ENCODE results near the gene OAS2.

Gene OAS2

GRCh38 chr12:113049976-113050742, 71.8 kb downstream of the OAS2 start:
- Histone ChIP-seq H3F3A (ENCODE audit: low read depth) (no peaks in the 10 kb centered on the region), H3K79me2 (ENCODE audit: insufficient read depth, low read length) (no peaks in the 10 kb centered on the region), H3K9me3 (ENCODE audit: insufficient read depth, low read depth, low read length) (no peaks in the 10 kb centered on the region), H3K9me2 (replicated peaks; ENCODE audit: low read depth, low read length) (no peaks in the 10 kb centered on the region), H3K9ac (ENCODE audit: low read depth, low read length, poor library complexity, severe bottlenecking) (no peak overlapping the region), H3K4me2 (ENCODE audit: low read depth, low read length, poor library complexity, severe bottlenecking) (no peak overlapping the region), H3K4me3 (ENCODE audit: low read length, poor library complexity, severe bottlenecking) (no peak overlapping the region), H2AFZ (ENCODE audit: low read length) (no peak overlapping the region), H3K36me3 (ENCODE audit: insufficient read depth, low read length) (no peaks in the 10 kb centered on the region), H4K20me1 (ENCODE audit: insufficient read depth, low read length, poor library complexity, severe bottlenecking) (no peaks in the 10 kb centered on the region), H3K4me1 (ENCODE audit: insufficient read depth, low read length, poor library complexity, severe bottlenecking) (no peaks in the 10 kb centered on the region), H3K27me3 (ENCODE audit: insufficient read depth, low read length, poor library complexity, severe bottlenecking) (no peaks in the 10 kb centered on the region)
- TF ChIP-seq CTCF (conservative IDR thresholded peaks at IDR 0.05; ENCODE audit: low read length): peak; percentile 41
- no peak for TF ChIP-seq EZH2phosphoT487 (IDR thresholded peaks at IDR 0.05; ENCODE audit: borderline replicate concordance)

GRCh38 chr12:113050795-113051194, 72.5 kb downstream of the OAS2 start:
- Histone ChIP-seq H2AFZ (ENCODE audit: low read length) (no peak overlapping the region), H3F3A (ENCODE audit: low read depth) (no peaks in the 10 kb centered on the region), H3K9me3 (ENCODE audit: insufficient read depth, low read depth, low read length) (no peaks in the 10 kb centered on the region), H3K9me2 (replicated peaks; ENCODE audit: low read depth, low read length) (no peaks in the 10 kb centered on the region), H4K20me1 (ENCODE audit: insufficient read depth, low read length, poor library complexity, severe bottlenecking) (no peaks in the 10 kb centered on the region), H3K36me3 (ENCODE audit: insufficient read depth, low read length) (no peaks in the 10 kb centered on the region), H3K4me2 (ENCODE audit: low read depth, low read length, poor library complexity, severe bottlenecking) (no peak overlapping the region), H3K79me2 (ENCODE audit: insufficient read depth, low read length) (no peaks in the 10 kb centered on the region), H3K27me3 (ENCODE audit: insufficient read depth, low read length, poor library complexity, severe bottlenecking) (no peaks in the 10 kb centered on the region), H3K4me1 (ENCODE audit: insufficient read depth, low read length, poor library complexity, severe bottlenecking) (no peaks in the 10 kb centered on the region), H3K9ac (ENCODE audit: low read depth, low read length, poor library complexity, severe bottlenecking) (no peak overlapping the region), H3K4me3 (ENCODE audit: low read length, poor library complexity, severe bottlenecking) (no peak overlapping the region)
- TF ChIP-seq EZH2phosphoT487 (IDR thresholded peaks at IDR 0.05; ENCODE audit: borderline replicate concordance): no peak

GRCh38 chr12:113051759-113052158, 73.4 kb downstream of the OAS2 start:
- H3K4me1 ChIP-seq (ENCODE audit: insufficient read depth, low read length, poor library complexity, severe bottlenecking): no peaks in the 10 kb centered on the region
- no peaks in the 10 kb centered on the region for H3K9me3 ChIP-seq (ENCODE audit: insufficient read depth, low read depth, low read length)
- no peaks in the 10 kb centered on the region for H3F3A ChIP-seq (ENCODE audit: low read depth)
- no peaks in the 10 kb centered on the region for H3K79me2 ChIP-seq (ENCODE audit: insufficient read depth, low read length)
- no peak overlapping the region for H3K4me3 ChIP-seq (ENCODE audit: low read length, poor library complexity, severe bottlenecking)
- H3K4me2 ChIP-seq (ENCODE audit: low read depth, low read length, poor library complexity, severe bottlenecking): no peak overlapping the region
- no peak for TF ChIP-seq CTCF (conservative IDR thresholded peaks at IDR 0.05; ENCODE audit: low read length)
- TF ChIP-seq EZH2phosphoT487 (IDR thresholded peaks at IDR 0.05; ENCODE audit: borderline replicate concordance): no peak
- no peaks in the 10 kb centered on the region for H3K9me2 ChIP-seq (replicated peaks; ENCODE audit: low read depth, low read length)
- H3K9ac ChIP-seq (ENCODE audit: low read depth, low read length, poor library complexity, severe bottlenecking): no peak overlapping the region
- no peaks in the 10 kb centered on the region for H4K20me1 ChIP-seq (ENCODE audit: insufficient read depth, low read length, poor library complexity, severe bottlenecking)
- no peak overlapping the region for H2AFZ ChIP-seq (ENCODE audit: low read length)
- no peaks in the 10 kb centered on the region for H3K27me3 ChIP-seq (ENCODE audit: insufficient read depth, low read length, poor library complexity, severe bottlenecking)
- H3K36me3 ChIP-seq (ENCODE audit: insufficient read depth, low read length): no peaks in the 10 kb centered on the region

- Histone ChIP-seq H3K4me2 (ENCODE audit: low read depth, low read length, poor library complexity, severe bottlenecking) (no peak overlapping the region), H3K4me3 (ENCODE audit: low read length, poor library complexity, severe bottlenecking) (no peak overlapping the region), H3K4me1 (ENCODE audit: insufficient read depth, low read length, poor library complexity, severe bottlenecking) (no peaks in the 10 kb centered on the region), H2AFZ (ENCODE audit: low read length) (no peak overlapping the region), H3K9me2 (replicated peaks; ENCODE audit: low read depth, low read length) (no peaks in the 10 kb centered on the region), H3K36me3 (ENCODE audit: insufficient read depth, low read length) (no peaks in the 10 kb centered on the region), H3K27me3 (ENCODE audit: insufficient read depth, low read length, poor library complexity, severe bottlenecking) (no peaks in the 10 kb centered on the region), H3K9ac (ENCODE audit: low read depth, low read length, poor library complexity, severe bottlenecking) (no peak overlapping the region), H3K9me3 (ENCODE audit: insufficient read depth, low read depth, low read length) (no peaks in the 10 kb centered on the region), H3K79me2 (ENCODE audit: insufficient read depth, low read length) (no peaks in the 10 kb centered on the region), H4K20me1 (ENCODE audit: insufficient read depth, low read length, poor library complexity, severe bottlenecking) (no peaks in the 10 kb centered on the region), H3F3A (ENCODE audit: low read depth) (no peaks in the 10 kb centered on the region)
- TF ChIP-seq CTCF (conservative IDR thresholded peaks at IDR 0.05; ENCODE audit: low read length): no peak
- TF ChIP-seq EZH2phosphoT487 (IDR thresholded peaks at IDR 0.05; ENCODE audit: borderline replicate concordance): no peak
Measured at GRCh38 chr12:113052326-113052725, 74.0 kb downstream of the OAS2 start.
